Skeletal muscle satellite cell (primary cell): ENCODE results near the gene SIK3.

Experiments
- H3K27me3 ChIP-seq: 2 replicates; pipeline ENCODE4 v1.7.0; 2013; ENCODE audit warnings: low read length; ENCODE audit not compliant: control insufficient read depth, insufficient read depth
- H3K36me3 ChIP-seq: 2 replicates; pipeline ENCODE4 v1.7.0; 2013; ENCODE audit warnings: mild to moderate bottlenecking, control low read depth, low read length; ENCODE audit not compliant: insufficient read depth
- H3K4me1 ChIP-seq: 2 replicates; pipeline ENCODE4 v1.7.0; 2013; ENCODE audit warnings: low read length; ENCODE audit not compliant: control insufficient read depth, insufficient read depth
- H3K4me2 ChIP-seq: 2 replicates; pipeline ENCODE4 v1.7.0; 2013; ENCODE audit warnings: mild to moderate bottlenecking, low read length
- H3K4me3 ChIP-seq: 2 replicates; pipeline ENCODE4 v1.7.0; 2013; ENCODE audit warnings: low read length
- H3K9ac ChIP-seq: 2 replicates; pipeline ENCODE4 v1.7.0; 2013; ENCODE audit warnings: mild to moderate bottlenecking, low read depth, low read length, moderate library complexity
- H3K9me3 ChIP-seq: replicated peaks from 2 replicates; pipeline ENCODE4 v1.7.0; 2013; ENCODE audit warnings: mild to moderate bottlenecking, control low read depth, low read length

SIK3 gene

DNA sequence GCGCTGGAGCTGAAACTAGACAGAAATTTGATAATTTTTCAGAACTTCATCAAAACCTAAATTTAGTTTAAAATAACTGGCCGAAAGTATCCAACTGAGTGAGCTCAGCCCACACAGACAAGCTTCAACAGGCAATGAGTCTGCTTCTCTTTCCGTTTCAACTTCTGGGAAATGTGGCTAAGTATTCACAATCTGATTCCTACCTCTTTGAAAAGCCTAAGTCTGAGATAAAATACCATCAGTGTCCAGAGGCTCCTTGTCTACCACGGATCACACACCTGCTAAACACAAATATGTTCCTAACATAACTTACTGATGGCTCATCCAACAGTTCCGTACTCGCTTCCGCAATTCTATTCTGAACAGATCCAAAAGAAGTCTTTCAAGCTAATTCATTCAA is 8.5 kb downstream of the SIK3 start:
- Histone ChIP-seq H3K27me3 (no peaks in the 10 kb centered on the region), H3K9me3 (no peaks in the 10 kb centered on the region), H3K4me1 (peaks cover 3% of the 10 kb centered on the region), H3K9ac (no peak overlapping the region), H3K36me3 (no peaks in the 10 kb centered on the region), H3K4me3 (no peak overlapping the region), H3K4me2 (no peak overlapping the region)

DNA sequence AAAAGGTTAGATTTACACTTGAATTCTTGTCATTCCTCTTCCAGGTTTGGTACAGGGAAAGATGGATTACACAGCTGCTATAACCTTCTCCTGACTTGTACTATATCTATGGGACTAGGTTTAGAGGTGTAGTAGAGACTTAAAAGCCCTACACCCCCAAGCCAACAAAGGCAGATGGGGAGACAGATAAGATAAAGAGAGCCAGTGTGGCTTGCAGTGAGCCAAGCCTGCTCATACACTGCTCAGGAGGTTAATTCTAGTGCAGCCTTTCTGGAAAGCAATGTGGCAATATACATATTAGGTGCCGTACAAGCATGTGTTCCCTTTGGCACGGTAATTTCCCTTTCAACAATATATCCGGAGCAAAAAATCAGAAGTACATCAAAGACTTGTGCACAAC is 10.8 kb downstream of the SIK3 start:
- no peak overlapping the region for H3K4me3 ChIP-seq
- H3K9ac ChIP-seq, result no peak overlapping the region
- no peaks in the 10 kb centered on the region for H3K27me3 ChIP-seq
- no peaks in the 10 kb centered on the region for H3K36me3 ChIP-seq
- peaks cover 9% of the 10 kb centered on the region for H3K4me1 ChIP-seq
- H3K4me2 ChIP-seq, result no peak overlapping the region
- H3K9me3 ChIP-seq, result no peaks in the 10 kb centered on the region

DNA sequence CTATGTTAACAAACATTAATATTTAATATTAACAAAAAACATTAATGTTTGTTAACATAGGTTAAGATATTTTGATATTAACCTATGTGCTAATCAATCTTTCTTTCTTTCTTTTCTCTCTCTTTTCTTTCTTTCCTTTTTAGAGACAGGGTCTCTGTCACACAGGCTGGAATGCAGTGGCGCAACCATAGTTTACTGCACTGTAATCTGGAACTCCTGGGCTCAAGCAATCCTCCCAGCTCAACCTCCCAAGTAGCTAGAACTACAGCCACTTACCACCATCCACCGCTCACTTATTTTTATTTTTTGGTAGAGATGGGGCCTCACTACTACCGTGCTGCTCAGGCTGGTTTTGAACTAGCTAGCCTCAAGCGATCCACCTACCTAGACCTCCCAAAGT is 13.2 kb downstream of the SIK3 start:
- Histone ChIP-seq H3K4me3 (no peak overlapping the region), H3K27me3 (no peaks in the 10 kb centered on the region), H3K36me3 (no peaks in the 10 kb centered on the region), H3K4me2 (no peak overlapping the region), H3K9me3 (no peaks in the 10 kb centered on the region), H3K4me1 (peaks cover 9% of the 10 kb centered on the region), H3K9ac (no peak overlapping the region)

DNA sequence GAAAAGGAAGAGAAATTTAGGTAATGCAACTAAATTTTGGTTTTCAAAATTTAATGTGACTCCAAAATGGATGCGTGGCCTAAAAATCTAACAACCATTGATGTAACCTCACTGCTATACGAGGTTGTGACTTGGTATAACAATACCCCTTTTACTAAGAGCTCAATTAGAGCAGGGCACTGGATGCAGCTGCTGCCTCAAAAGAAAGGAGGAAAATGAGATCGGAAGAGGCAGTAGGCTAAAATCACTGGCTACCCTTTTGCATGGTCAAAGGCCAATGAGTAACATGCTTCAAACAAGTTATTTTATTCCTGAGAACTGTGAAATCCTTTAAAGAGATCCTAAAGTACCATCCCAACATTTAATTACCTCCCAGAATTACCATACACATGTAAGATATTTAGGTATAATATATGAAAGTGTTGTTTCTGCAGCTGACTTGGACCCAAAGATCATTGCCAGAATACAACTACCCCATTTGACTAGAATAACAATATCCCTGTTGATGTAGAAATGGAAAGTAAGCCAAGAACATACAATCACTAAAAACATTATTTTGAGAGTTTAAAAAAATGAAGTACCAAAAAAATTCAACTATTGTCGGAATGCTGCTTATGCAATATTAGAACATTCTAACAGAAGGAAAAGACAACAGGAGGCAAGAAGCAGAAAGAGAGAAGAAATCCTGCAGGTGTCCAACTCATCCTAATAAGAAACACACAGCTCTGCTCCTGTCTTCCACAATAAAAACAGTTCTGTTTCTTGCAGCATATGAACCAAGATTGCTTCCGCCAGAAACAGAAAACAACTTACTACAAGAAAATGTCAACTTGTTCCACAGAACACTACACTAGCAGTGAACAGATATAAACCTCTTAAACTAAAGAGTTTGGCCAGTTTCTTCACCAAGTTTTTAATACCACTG is 15.0 kb downstream of the SIK3 start:
- Histone ChIP-seq H3K36me3 (no peaks in the 10 kb centered on the region), H3K9ac (no peak overlapping the region), H3K4me2 (no peak overlapping the region), H3K27me3 (no peaks in the 10 kb centered on the region), H3K9me3 (no peaks in the 10 kb centered on the region), H3K4me3 (no peak overlapping the region), H3K4me1 (peaks cover 9% of the 10 kb centered on the region)

DNA sequence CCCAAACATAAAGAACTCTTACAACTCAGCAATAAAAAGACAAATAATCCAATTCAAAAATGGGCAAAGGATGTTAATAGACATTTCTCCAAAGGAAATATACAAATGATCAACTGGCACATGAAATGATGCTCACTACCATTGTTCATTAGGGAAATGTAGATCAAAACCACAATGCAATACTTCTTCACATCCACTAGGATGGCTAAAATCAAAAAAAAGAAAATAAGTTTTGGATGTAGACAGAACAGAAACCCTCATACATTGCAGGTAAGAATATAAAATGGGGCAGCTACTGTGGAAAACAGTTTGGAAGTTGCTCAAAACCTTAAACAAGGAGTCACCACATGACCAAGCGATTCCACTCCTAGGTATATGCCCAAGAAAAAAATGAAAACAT is 16.3 kb downstream of the SIK3 start:
- H3K4me2 ChIP-seq, result no peak overlapping the region
- H3K4me3 ChIP-seq, result no peak overlapping the region
- H3K27me3 ChIP-seq, result no peaks in the 10 kb centered on the region
- H3K9ac ChIP-seq, result no peak overlapping the region
- peaks cover 9% of the 10 kb centered on the region for H3K4me1 ChIP-seq
- no peaks in the 10 kb centered on the region for H3K9me3 ChIP-seq
- H3K36me3 ChIP-seq, result no peaks in the 10 kb centered on the region

DNA sequence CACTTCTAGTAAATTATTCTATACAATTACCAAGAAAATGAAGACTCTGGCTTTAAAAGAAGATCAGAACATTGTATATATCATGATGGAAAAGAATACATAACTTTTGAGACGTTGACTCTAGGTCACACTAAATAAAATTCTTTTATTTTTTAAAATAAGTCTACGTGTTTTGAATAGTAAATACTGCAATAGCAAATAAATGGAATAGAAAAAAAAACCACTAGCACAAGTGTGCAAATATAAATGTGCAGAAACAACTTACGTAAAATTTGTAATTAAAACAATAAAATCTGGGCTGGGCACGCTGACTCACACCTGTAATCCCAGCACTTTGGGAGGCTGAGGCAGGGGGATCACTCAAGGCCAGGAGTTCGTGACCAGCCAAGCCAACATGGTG is 17.9 kb downstream of the SIK3 start:
- no peak overlapping the region for H3K9ac ChIP-seq
- H3K27me3 ChIP-seq, result no peaks in the 10 kb centered on the region
- H3K4me1 ChIP-seq, result peaks cover 9% of the 10 kb centered on the region
- H3K36me3 ChIP-seq, result no peaks in the 10 kb centered on the region
- no peak overlapping the region for H3K4me2 ChIP-seq
- no peak overlapping the region for H3K4me3 ChIP-seq
- no peaks in the 10 kb centered on the region for H3K9me3 ChIP-seq

DNA sequence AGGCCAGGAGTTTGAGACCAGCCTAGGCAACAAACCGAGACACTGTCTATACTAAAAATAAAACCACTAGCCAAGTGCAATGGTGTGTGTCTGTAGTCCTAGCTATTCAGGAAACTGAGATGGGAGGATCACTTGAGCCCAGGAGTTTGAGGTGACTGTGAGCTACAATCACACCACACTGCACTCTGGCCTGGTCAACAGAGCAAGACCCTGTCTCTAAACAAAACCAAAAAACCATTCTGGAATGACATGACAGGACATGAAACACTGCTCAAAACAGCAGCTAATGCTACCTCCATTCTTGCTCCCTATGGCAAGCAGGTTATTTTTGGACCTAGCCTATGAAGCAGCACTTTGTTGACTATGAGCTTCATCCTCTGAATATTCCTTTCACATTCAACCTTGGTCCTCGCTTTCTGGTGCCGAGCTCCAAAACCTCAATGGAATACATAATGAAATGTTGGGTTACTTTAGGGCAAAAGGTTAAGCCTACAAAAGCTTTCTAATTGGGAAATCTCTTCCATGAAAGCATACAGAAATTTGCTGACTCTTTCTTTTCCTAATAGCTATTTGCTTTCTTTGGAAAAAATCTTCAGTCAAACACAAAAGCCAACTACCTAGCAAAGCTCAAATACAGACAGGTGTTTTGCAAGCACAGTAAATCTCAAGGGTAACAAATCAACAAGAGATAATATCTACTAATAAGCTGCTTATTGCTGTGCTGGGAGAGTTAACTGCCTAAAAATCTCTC is 21.1 kb downstream of the SIK3 start:
- no peaks in the 10 kb centered on the region for H3K9me3 ChIP-seq
- no peaks in the 10 kb centered on the region for H3K36me3 ChIP-seq
- peaks cover 15% of the 10 kb centered on the region for H3K4me1 ChIP-seq
- no peak overlapping the region for H3K4me2 ChIP-seq
- H3K9ac ChIP-seq, result no peak overlapping the region
- H3K4me3 ChIP-seq, result no peak overlapping the region
- H3K27me3 ChIP-seq, result no peaks in the 10 kb centered on the region

DNA sequence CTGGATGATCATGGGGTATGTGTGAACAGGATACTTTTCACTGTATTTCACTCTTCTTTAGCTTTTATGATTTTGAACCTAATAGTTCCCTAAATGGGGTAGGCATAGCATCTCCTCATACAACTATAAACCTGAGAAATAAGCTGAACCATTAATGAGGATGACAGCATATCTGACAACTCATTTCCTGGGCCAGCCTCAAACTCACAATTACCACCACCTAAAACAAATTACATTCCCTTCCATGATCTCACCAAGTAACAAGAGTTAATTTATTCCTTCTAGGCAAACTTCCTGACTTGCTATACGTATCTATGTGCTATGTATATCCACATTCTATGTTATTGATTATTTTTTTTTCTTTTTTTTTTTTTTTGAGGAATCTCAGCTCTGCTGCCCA is 23.0 kb downstream of the SIK3 start:
- Histone ChIP-seq H3K27me3 (no peaks in the 10 kb centered on the region), H3K4me1 (peaks cover 25% of the 10 kb centered on the region), H3K4me2 (no peak overlapping the region), H3K9ac (no peak overlapping the region), H3K4me3 (no peak overlapping the region), H3K9me3 (no peaks in the 10 kb centered on the region), H3K36me3 (no peaks in the 10 kb centered on the region)

DNA sequence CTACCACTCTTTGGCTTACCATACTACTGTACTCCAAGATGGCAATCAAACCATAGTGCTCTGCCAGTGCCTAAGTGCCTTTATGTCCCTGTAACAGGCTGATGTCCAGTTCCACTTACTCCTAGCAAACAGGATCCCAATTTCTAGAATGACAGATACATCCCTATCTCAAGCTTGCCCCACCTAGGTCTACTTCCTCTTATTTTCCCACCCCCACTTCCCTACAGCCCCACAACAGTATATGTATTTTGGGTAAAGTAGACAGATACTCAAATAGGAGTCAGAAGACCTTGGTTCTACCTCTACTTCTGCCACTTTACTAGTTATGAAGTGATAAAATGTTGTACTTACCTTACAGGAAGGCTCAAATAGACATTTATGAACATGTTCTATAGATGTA is 24.1 kb downstream of the SIK3 start:
- Histone ChIP-seq H3K27me3 (no peaks in the 10 kb centered on the region), H3K4me2 (no peak overlapping the region), H3K36me3 (no peaks in the 10 kb centered on the region), H3K9me3 (no peaks in the 10 kb centered on the region), H3K9ac (no peak overlapping the region), H3K4me3 (no peak overlapping the region), H3K4me1 (peaks cover 25% of the 10 kb centered on the region)

DNA sequence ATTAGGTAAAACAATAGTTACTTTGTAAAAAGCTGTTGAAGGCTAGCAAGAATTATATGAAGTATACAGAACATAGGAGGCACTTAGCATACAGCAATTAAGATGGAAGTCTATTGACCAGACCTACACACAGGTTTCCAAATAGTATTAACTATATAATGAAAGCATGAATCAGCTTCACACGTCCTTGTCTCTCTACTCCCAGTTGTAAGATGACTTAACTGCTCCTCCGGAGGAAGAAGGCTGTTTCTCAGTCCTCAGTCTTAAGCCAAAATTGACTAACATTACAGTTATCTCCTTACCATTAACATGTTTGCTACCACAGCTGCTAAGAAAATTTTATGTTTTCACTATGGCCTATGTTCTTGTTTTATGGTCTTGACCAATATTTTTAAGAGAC is 24.7 kb downstream of the SIK3 start:
- Histone ChIP-seq H3K4me3 (no peak overlapping the region), H3K9ac (no peak overlapping the region), H3K9me3 (no peaks in the 10 kb centered on the region), H3K27me3 (no peaks in the 10 kb centered on the region), H3K4me2 (no peak overlapping the region), H3K4me1 (peaks cover 25% of the 10 kb centered on the region), H3K36me3 (no peaks in the 10 kb centered on the region)

DNA sequence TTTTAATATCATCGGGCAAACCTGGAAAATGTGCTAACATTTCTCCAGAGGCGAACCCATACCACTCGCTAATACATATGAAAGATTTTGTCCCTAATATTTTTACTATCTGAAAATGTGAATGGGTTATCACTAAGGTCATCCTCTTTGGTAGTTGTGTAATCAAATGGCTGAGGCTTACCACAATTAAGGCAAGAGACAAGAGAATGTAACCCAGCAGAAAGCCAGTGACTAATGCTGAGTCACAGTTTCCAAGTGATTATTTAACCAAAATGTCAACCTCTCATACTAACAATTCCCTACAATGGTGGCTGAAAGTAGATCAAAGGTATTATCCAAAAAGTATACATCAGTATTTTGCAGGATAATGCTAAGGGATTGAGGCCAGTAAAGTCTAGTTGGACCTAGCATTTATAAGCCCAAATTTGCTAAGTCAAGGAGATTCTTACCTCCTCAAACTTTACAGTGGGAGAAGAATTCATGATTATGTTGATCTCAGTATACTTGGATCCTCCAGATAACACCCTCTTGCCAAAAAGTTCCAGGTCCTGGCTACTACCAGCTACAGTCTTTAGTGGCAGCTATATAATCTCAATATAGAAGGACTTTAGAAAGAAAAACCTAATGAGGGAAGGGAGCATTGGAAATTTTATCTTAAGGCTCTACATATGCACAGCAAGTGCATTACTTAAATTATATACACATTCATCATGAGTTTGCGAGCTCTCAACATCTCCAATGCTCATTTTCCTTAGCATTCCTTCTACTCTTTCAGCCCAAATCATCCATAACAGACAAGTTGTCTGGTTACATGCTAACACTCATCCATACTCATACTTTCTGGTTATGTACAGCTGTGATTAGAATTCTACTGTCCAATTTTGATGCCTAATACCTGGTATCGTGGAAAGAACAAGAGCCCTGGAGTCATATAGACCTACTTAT is 25.4 kb downstream of the SIK3 start:
- Histone ChIP-seq H3K4me2 (no peak overlapping the region), H3K4me3 (no peak overlapping the region), H3K36me3 (no peaks in the 10 kb centered on the region), H3K9ac (no peak overlapping the region), H3K9me3 (no peaks in the 10 kb centered on the region), H3K4me1 (peaks cover 25% of the 10 kb centered on the region), H3K27me3 (no peaks in the 10 kb centered on the region)
